Suprapubic skin (tissue), 4 donors: ENCODE data around the gene IL1RAP. TPM values are rescaled to one million over a fixed set of nuclear protein-coding genes. Genes with fewer than 3 reads are reported as not detected.

Experiments
- DNase-seq, 2 donors: peaks; one replicate each; pipeline ENCODE4 v3.0.0-alpha.2; 2019; ENCODE audit warnings: low spot score in 2 of 2
- H3K27ac ChIP-seq: fragments of 200-600 bp; sonication (generic); one replicate; pipeline ENCODE4 v1.5.1; 2019
- H3K27me3 ChIP-seq: fragments of 200-600 bp; sonication (generic); one replicate; pipeline ENCODE4 v1.5.1; 2019
- H3K36me3 ChIP-seq: fragments of 200-600 bp; sonication (generic); one replicate; pipeline ENCODE4 v1.5.1; 2019
- H3K4me1 ChIP-seq: fragments of 200-600 bp; sonication (generic); one replicate; pipeline ENCODE4 v1.5.1; 2019
- H3K4me3 ChIP-seq: fragments of 200-600 bp; sonication (generic); one replicate; pipeline ENCODE4 v1.5.1; 2019; ENCODE audit warnings: mild to moderate bottlenecking
- H3K9me3 ChIP-seq: fragments of 200-600 bp; sonication (generic); one replicate; pipeline ENCODE4 v1.5.1; 2019
- EP300 ChIP-seq: sonication (generic); formaldehyde crosslinking; IDR thresholded peaks from one replicate; pipeline ENCODE4 v1.6.1; 2017; ENCODE audit warnings: antibody characterized with exemption
- POLR2A ChIP-seq, 2 donors: fragments of 450-650 bp; IDR thresholded peaks; one replicate each; pipeline ENCODE4 v1.6.1; 2017; ENCODE audit warnings: antibody characterized with exemption in 2 of 2, mild to moderate bottlenecking in 2 of 2, moderate library complexity in 2 of 2
- POLR2AphosphoS5 ChIP-seq, 3 donors: sonication (generic); formaldehyde crosslinking; IDR thresholded peaks; one replicate each; pipeline ENCODE4 v1.6.1; 2017; ENCODE audit warnings: antibody characterized with exemption in 3 of 3
- WGBS: methylation state at CpG from one replicate; pipeline ENCODE4 v1.1.5; 2018; 5-methylcytosine and 5-hydroxymethylcytosine counted together
- total RNA-seq, 4 donors: library from RNA; depleted of rRNA; stranded (reverse); fragments of >200 nt; gene quantifications; one replicate each; pipeline ENCODE4 v1.1.0, GENCODE V29; 2016
- TF ChIP-seq, protein P1 (sequence below), 2 donors: fragments of 200-600 bp in 1 of 2; fragments of 450-650 bp in 1 of 2; sonication (generic) in 1 of 2; IDR thresholded peaks; one replicate each; pipeline ENCODE4 v1.5.1; 2016 to 2019; ENCODE audit warnings: antibody characterized with exemption in 2 of 2, mild to moderate bottlenecking in 1 of 2, moderate library complexity in 1 of 2

IL1RAP gene
- total RNA-seq, 4 donors from 2014 or later = 27.5 to 44.0 (median 29.5) TPM

DNA sequence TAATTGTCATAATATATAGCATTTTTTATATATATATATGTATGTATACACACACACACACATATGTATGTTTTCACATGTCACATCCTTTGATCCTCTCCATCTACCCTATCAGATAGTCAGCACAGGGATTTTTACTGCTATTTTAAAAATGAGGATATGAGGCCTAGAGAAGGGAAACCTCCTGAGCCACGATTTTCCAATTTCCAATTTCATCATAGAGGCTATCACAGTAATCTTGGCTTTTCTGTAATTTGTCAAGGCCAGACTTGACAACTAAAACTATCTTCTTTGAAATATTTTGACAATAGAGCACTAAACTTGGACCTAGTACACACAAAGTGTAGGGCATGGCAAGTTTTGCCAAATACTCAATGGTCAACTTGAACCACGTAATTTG is 42.5 kb downstream of the IL1RAP start:
- Histone ChIP-seq H3K4me3 (no peak overlapping the region), H3K4me1 (no peaks in the 10 kb centered on the region), H3K9me3 (no peaks in the 10 kb centered on the region), H3K27ac (no peak overlapping the region), H3K27me3 (no peaks in the 10 kb centered on the region), H3K36me3 (no peaks in the 10 kb centered on the region)
- DNase-seq = no peak
- TF ChIP-seq POLR2AphosphoS5 (IDR thresholded peaks at IDR 0.05) (no peak), POLR2A (IDR thresholded peaks at IDR 0.05) (no peak), EP300 (no peak)
- TF ChIP-seq, protein P1, sequence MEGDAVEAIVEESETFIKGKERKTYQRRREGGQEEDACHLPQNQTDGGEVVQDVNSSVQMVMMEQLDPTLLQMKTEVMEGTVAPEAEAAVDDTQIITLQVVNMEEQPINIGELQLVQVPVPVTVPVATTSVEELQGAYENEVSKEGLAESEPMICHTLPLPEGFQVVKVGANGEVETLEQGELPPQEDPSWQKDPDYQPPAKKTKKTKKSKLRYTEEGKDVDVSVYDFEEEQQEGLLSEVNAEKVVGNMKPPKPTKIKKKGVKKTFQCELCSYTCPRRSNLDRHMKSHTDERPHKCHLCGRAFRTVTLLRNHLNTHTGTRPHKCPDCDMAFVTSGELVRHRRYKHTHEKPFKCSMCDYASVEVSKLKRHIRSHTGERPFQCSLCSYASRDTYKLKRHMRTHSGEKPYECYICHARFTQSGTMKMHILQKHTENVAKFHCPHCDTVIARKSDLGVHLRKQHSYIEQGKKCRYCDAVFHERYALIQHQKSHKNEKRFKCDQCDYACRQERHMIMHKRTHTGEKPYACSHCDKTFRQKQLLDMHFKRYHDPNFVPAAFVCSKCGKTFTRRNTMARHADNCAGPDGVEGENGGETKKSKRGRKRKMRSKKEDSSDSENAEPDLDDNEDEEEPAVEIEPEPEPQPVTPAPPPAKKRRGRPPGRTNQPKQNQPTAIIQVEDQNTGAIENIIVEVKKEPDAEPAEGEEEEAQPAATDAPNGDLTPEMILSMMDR (IDR thresholded peaks at IDR 0.05) = no peak
- WGBS = 91% methylated on average over 2 of the region's 2 CpGs

DNA sequence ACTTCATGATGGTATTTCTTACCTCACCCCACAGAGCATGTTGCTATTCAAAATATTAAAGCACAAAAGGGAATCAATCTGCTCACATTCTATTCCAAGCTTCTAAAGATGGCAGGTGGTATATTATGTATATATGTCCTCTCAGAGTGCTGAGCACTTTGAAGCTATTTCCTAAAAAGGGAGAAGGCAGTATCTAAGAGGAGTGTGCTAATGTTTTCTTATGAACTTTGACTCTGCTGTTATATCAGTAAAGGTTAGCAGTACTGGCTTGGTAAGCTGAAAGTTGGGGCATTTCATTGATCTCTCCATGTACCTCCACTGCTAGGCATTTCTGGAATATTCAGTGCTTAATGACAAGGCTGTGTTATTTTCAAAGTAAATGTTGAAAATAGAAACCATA is 43.4 kb downstream of the IL1RAP start:
- H3K4me3 ChIP-seq = no peak overlapping the region
- H3K4me1 ChIP-seq = no peaks in the 10 kb centered on the region
- TF ChIP-seq, protein P1 (IDR thresholded peaks at IDR 0.05) = no peak
- TF ChIP-seq EP300 = no peak
- TF ChIP-seq POLR2AphosphoS5 (IDR thresholded peaks at IDR 0.05) = no peak
- no peak for TF ChIP-seq POLR2A (IDR thresholded peaks at IDR 0.05)
- no peaks in the 10 kb centered on the region for H3K9me3 ChIP-seq
- no peaks in the 10 kb centered on the region for H3K27me3 ChIP-seq
- H3K36me3 ChIP-seq = no peaks in the 10 kb centered on the region
- H3K27ac ChIP-seq = no peak overlapping the region
- no peak for DNase-seq

DNA sequence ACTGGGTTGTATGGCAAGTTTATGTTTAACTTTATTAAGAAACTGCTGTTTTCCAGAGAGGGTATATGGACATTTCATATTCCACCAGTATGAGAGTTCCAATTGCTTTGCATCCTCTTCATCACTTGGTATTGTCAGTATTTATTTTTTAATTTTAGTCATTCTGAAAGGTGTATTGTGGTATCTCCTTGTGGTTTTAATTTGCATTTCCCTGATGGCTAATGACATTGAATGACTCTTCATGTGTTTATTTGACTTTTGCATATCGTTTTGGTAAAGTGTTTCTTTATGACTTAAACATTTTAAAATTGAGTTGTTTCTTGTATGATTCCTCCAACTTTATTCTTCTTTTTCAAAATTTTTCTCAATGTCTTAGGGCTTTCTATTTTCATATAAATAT is 44.4 kb downstream of the IL1RAP start:
- TF ChIP-seq EP300 (no peak), POLR2A (IDR thresholded peaks at IDR 0.05) (no peak), POLR2AphosphoS5 (IDR thresholded peaks at IDR 0.05) (no peak)
- TF ChIP-seq, protein P1 (IDR thresholded peaks at IDR 0.05) = no peak
- Histone ChIP-seq H3K9me3 (no peaks in the 10 kb centered on the region), H3K4me1 (no peaks in the 10 kb centered on the region), H3K27ac (no peak overlapping the region), H3K27me3 (no peaks in the 10 kb centered on the region), H3K36me3 (no peaks in the 10 kb centered on the region), H3K4me3 (no peak overlapping the region)
- DNase-seq = no peak
- 79% methylated on average over 1 of the region's 1 CpG for WGBS

DNA sequence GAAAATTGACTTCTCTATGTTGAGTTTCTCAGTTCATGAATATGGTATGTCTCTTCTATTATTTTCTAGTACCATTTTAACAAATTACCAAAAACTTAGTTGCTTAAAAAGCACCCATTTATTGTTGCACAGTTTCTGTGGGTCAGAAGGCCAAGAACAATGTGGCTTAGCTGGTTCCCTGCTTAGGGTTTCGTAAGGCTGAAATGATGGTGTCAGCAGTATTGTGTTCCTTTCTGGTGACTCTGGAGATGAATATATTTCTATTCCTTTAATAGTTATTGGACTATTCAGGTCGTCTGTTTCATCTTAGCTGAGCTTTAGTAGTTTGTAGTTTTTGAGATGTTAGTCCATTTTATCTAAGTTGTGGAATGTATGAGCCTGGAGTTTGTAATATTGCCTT is 44.9 kb downstream of the IL1RAP start:
- Histone ChIP-seq H3K4me3 (no peak overlapping the region), H3K9me3 (no peaks in the 10 kb centered on the region), H3K27me3 (no peaks in the 10 kb centered on the region), H3K4me1 (no peaks in the 10 kb centered on the region), H3K27ac (no peak overlapping the region), H3K36me3 (no peaks in the 10 kb centered on the region)
- TF ChIP-seq, protein P1 (IDR thresholded peaks at IDR 0.05) = no peak
- TF ChIP-seq POLR2A (IDR thresholded peaks at IDR 0.05) (no peak), POLR2AphosphoS5 (IDR thresholded peaks at IDR 0.05) (no peak), EP300 (no peak)
- no peak for DNase-seq
- 78% methylated on average over 2 of the region's 2 CpGs for WGBS

- WGBS = 93% methylated on average over 11 of the region's 11 CpGs
- H3K27ac ChIP-seq = no peak overlapping the region
- no peak for TF ChIP-seq POLR2A (IDR thresholded peaks at IDR 0.05)
- no peak for TF ChIP-seq POLR2AphosphoS5 (IDR thresholded peaks at IDR 0.05)
- TF ChIP-seq EP300 = no peak
- TF ChIP-seq, protein P1 (IDR thresholded peaks at IDR 0.05) = no peak
Observed at GRCh38 chr3:190560013-190560895, 46.4 kb downstream of the IL1RAP start.

More at GRCh38 chr3:190560013-190560895, 46.4 kb downstream of the IL1RAP start:
- Histone ChIP-seq H3K9me3 (no peaks in the 10 kb centered on the region), H3K36me3 (no peaks in the 10 kb centered on the region), H3K4me1 (no peaks in the 10 kb centered on the region), H3K27me3 (no peaks in the 10 kb centered on the region), H3K4me3 (no peak overlapping the region)
- DNase-seq = no peak
